ENCODE measurements around the gene CACNA2D4.

Gene CACNA2D4

GRCh38 chr12:1911598-1912575 is 6.6 kb downstream of the CACNA2D4 start:
- Histone ChIP-seq H3K9ac (no peak overlapping the region), H3K27ac (no peak overlapping the region), H3K79me2 (ENCODE audit: insufficient read depth, low read depth) (no peaks in the 10 kb centered on the region), H3K4me2 (no peak overlapping the region), H3K36me3 (ENCODE audit: insufficient read depth) (no peaks in the 10 kb centered on the region), H3K4me3 (IDR thresholded peaks at IDR 0.05; ENCODE audit: insufficient read depth, low read depth, low read length) (no peak overlapping the region), H2AFZ (ENCODE audit: low read depth) (no peak overlapping the region), H3K27me3 (ENCODE audit: insufficient read depth, low read depth) (no peaks in the 10 kb centered on the region; the same call in 1 of the 2 replicates), H4K20me1 (ENCODE audit: insufficient read depth) (no peaks in the 10 kb centered on the region), H3K4me1 (ENCODE audit: low read depth, poor library complexity, severe bottlenecking) (no peaks in the 10 kb centered on the region)
- TF ChIP-seq, protein P1, sequence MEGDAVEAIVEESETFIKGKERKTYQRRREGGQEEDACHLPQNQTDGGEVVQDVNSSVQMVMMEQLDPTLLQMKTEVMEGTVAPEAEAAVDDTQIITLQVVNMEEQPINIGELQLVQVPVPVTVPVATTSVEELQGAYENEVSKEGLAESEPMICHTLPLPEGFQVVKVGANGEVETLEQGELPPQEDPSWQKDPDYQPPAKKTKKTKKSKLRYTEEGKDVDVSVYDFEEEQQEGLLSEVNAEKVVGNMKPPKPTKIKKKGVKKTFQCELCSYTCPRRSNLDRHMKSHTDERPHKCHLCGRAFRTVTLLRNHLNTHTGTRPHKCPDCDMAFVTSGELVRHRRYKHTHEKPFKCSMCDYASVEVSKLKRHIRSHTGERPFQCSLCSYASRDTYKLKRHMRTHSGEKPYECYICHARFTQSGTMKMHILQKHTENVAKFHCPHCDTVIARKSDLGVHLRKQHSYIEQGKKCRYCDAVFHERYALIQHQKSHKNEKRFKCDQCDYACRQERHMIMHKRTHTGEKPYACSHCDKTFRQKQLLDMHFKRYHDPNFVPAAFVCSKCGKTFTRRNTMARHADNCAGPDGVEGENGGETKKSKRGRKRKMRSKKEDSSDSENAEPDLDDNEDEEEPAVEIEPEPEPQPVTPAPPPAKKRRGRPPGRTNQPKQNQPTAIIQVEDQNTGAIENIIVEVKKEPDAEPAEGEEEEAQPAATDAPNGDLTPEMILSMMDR (conservative IDR thresholded peaks at IDR 0.05; ENCODE audit: low read depth, low read length), result no peak

DNA sequence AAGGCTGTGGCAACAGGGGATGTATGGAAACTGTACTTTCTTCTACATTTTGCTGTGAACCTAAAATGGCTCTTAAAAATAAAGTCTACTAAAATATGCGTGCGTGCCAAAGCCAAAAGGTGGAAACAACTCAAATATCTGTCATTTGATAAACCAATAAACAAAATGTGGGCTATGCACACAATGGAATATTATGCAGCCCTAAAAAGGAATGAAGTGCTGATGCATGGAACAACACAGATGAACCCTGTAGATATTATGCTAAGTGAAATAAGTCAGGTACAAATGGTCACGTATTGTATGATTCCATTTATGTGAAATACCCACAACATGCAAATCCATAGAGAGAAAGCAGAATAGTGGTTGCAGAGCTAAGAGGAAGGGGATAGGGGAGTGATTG is 8.0 kb downstream of the CACNA2D4 start:
- TF ChIP-seq, protein P1 (conservative IDR thresholded peaks at IDR 0.05; ENCODE audit: low read depth, low read length), result no peak
- no peak overlapping the region for H3K4me3 ChIP-seq (IDR thresholded peaks at IDR 0.05; ENCODE audit: insufficient read depth, low read depth, low read length)
- no peak overlapping the region for H3K4me2 ChIP-seq
- H3K79me2 ChIP-seq (ENCODE audit: insufficient read depth, low read depth), result no peaks in the 10 kb centered on the region
- H3K4me1 ChIP-seq (ENCODE audit: low read depth, poor library complexity, severe bottlenecking), result no peaks in the 10 kb centered on the region
- no peaks in the 10 kb centered on the region for H3K36me3 ChIP-seq (ENCODE audit: insufficient read depth)
- no peak overlapping the region for H3K9ac ChIP-seq
- H3K27me3 ChIP-seq (ENCODE audit: insufficient read depth, low read depth), result no peaks in the 10 kb centered on the region
- no peaks in the 10 kb centered on the region for H4K20me1 ChIP-seq (ENCODE audit: insufficient read depth)
- no peak overlapping the region for H2AFZ ChIP-seq (ENCODE audit: low read depth)
- H3K27ac ChIP-seq, result no peak overlapping the region

DNA sequence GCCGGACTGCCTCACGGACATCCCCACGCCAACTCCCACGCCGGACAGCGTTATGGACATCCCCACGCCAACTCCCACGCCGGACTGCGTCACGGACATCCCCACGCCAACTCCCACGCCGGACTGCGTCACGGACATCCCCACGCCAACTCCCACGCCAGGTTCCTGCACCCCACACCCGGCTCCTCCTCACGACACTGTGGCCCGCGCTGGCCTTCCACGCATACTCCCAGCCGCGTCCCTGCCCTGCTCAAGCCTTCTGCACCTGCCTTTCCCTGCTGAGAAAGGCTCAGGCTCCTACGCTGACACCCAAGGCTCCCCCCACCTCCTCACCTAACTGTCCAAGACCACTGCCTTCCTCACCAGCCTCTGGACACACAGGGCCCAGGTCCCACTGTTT is 9.7 kb downstream of the CACNA2D4 start:
- Histone ChIP-seq H4K20me1 (ENCODE audit: insufficient read depth) (no peaks in the 10 kb centered on the region), H3K4me3 (IDR thresholded peaks at IDR 0.05; ENCODE audit: insufficient read depth, low read depth, low read length) (no peak overlapping the region), H3K9ac (no peak overlapping the region), H3K79me2 (ENCODE audit: insufficient read depth, low read depth) (no peaks in the 10 kb centered on the region), H3K27ac (no peak overlapping the region), H3K4me2 (no peak overlapping the region), H3K36me3 (ENCODE audit: insufficient read depth) (no peaks in the 10 kb centered on the region), H3K4me1 (ENCODE audit: low read depth, poor library complexity, severe bottlenecking) (no peaks in the 10 kb centered on the region), H2AFZ (ENCODE audit: low read depth) (no peak overlapping the region), H3K27me3 (ENCODE audit: insufficient read depth, low read depth) (no peaks in the 10 kb centered on the region)
- TF ChIP-seq, protein P1 (conservative IDR thresholded peaks at IDR 0.05; ENCODE audit: low read depth, low read length), result no peak

- Histone ChIP-seq H3K79me2 (ENCODE audit: insufficient read depth, low read depth) (no peaks in the 10 kb centered on the region), H2AFZ (ENCODE audit: low read depth) (no peak overlapping the region), H3K36me3 (ENCODE audit: insufficient read depth) (no peaks in the 10 kb centered on the region), H3K4me1 (ENCODE audit: low read depth, poor library complexity, severe bottlenecking) (no peaks in the 10 kb centered on the region), H3K9ac (no peak overlapping the region), H3K27me3 (ENCODE audit: insufficient read depth, low read depth) (no peaks in the 10 kb centered on the region), H4K20me1 (ENCODE audit: insufficient read depth) (no peaks in the 10 kb centered on the region), H3K4me2 (no peak overlapping the region), H3K27ac (no peak overlapping the region), H3K4me3 (IDR thresholded peaks at IDR 0.05; ENCODE audit: insufficient read depth, low read depth, low read length) (no peak overlapping the region)
- TF ChIP-seq, protein P1 (conservative IDR thresholded peaks at IDR 0.05; ENCODE audit: low read depth, low read length), result no peak
Measured at GRCh38 chr12:1907652-1908611, 10.5 kb downstream of the CACNA2D4 start.

All from KMS-11 (cell line).